Measurements from ENCODE around the gene MAVS.

Gene MAVS

GRCh38 chr20:3916364-3916763, 69.7 kb downstream of the MAVS start:
- DNase-seq, result no peak

GRCh38 chr20:3919352-3919751, 72.7 kb downstream of the MAVS start:
- no peak for DNase-seq

- DNase-seq, result no peak
Observed at GRCh38 chr20:3922223-3922982, 75.8 kb downstream of the MAVS start.

GRCh38 chr20:3922983-3923339, 76.3 kb downstream of the MAVS start:
- DNase-seq, result no peak

GRCh38 chr20:3923818-3924217, 77.2 kb downstream of the MAVS start:
- no peak for DNase-seq

- DNase-seq, result no peak
Observed at GRCh38 chr20:3924304-3925112, 77.9 kb downstream of the MAVS start.

GRCh38 chr20:3925113-3925695, 78.6 kb downstream of the MAVS start:
- DNase-seq, result no peak

Measured in cerebellar nuclear complex (tissue), 1 donor.